ENCODE data around the gene SDC1.

GRCh38 chr2:20211860-20212458 is 13.0 kb downstream of the SDC1 start:
- TF ChIP-seq, protein P1, sequence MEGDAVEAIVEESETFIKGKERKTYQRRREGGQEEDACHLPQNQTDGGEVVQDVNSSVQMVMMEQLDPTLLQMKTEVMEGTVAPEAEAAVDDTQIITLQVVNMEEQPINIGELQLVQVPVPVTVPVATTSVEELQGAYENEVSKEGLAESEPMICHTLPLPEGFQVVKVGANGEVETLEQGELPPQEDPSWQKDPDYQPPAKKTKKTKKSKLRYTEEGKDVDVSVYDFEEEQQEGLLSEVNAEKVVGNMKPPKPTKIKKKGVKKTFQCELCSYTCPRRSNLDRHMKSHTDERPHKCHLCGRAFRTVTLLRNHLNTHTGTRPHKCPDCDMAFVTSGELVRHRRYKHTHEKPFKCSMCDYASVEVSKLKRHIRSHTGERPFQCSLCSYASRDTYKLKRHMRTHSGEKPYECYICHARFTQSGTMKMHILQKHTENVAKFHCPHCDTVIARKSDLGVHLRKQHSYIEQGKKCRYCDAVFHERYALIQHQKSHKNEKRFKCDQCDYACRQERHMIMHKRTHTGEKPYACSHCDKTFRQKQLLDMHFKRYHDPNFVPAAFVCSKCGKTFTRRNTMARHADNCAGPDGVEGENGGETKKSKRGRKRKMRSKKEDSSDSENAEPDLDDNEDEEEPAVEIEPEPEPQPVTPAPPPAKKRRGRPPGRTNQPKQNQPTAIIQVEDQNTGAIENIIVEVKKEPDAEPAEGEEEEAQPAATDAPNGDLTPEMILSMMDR (IDR thresholded peaks at IDR 0.05) = no peak
- TF ChIP-seq POLR2A (IDR thresholded peaks at IDR 0.05) = no peak

Data from thyroid gland (tissue), 4 donors.